GM13977 (cell line): ENCODE measurements around the gene NRXN2.

Experiments
- DNase-seq: peaks from one replicate; pipeline ENCODE4 v3.0.0; 2012; ENCODE audit warnings: low spot score
- in situ Hi-C: fragments of 300-500 bp; cut with MboI; formaldehyde crosslinking; loops from one replicate; pipeline ENCODE4 v1.12.0; 2022; ENCODE audit warnings: low sequenced_read_pairs, low pct_unique_long_range_greater_than_20kb, mixed read lengths, inconsistent platforms; ENCODE audit not compliant: unreplicated experiment
- TF ChIP-seq, protein P1 (sequence below): IDR thresholded peaks from 2 replicates; pipeline ENCODE4 v1.5.1; 2012; ENCODE audit warnings: mild to moderate bottlenecking, control low read depth; ENCODE audit not compliant: insufficient read depth; ENCODE audit errors: extremely low read depth, missing control alignments

The NRXN2 gene

DNA sequence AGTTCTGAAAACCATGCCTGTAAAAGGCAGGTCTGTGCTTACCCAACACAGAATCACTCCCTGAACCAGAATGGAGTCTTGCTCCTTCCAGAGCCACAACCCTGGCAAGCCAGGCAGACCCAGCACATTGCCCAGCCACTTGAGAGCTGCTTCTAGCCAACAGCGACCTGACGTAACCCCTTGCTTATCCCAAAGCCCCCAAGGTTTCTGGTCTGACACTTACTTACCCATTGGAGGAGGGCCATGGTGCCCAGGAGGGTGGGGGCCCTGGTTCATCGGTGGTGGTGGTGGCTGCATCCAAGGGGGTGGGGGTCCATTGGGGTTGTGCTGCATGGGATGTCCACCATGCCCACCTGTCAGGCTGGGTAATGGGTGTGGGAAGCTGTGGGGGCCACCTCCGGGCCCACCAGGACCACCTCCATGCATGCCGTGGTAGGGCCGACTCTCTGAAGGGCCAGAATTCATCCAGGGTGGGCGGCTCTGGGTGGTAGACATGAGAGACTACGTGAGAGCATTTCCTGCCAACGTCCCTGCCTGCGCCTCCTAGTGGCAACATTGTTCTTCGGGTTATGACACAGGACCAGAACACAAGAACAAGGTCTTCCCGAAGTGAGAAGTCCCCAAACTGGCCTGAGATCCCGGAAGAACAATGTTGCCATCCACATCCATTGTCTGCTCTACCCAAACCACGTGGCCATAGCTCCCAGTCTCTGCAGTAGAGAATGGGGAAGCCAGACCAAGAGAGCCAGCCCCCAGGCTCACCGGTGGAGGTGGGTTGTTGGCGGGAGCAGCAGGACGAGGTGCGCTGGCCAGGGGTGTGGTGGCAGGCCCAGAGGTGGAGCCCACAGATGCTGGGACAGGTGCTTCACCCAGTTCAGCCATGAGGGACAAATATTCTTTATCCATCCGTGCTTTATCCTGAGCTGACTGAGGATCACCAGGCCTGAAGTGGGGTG, 44.6 kb upstream of the NRXN2 start:
- DNase-seq = peak; percentile 58
- in situ Hi-C loops = no loop called here
- TF ChIP-seq, protein P1, sequence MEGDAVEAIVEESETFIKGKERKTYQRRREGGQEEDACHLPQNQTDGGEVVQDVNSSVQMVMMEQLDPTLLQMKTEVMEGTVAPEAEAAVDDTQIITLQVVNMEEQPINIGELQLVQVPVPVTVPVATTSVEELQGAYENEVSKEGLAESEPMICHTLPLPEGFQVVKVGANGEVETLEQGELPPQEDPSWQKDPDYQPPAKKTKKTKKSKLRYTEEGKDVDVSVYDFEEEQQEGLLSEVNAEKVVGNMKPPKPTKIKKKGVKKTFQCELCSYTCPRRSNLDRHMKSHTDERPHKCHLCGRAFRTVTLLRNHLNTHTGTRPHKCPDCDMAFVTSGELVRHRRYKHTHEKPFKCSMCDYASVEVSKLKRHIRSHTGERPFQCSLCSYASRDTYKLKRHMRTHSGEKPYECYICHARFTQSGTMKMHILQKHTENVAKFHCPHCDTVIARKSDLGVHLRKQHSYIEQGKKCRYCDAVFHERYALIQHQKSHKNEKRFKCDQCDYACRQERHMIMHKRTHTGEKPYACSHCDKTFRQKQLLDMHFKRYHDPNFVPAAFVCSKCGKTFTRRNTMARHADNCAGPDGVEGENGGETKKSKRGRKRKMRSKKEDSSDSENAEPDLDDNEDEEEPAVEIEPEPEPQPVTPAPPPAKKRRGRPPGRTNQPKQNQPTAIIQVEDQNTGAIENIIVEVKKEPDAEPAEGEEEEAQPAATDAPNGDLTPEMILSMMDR = peak; percentile 75

DNA sequence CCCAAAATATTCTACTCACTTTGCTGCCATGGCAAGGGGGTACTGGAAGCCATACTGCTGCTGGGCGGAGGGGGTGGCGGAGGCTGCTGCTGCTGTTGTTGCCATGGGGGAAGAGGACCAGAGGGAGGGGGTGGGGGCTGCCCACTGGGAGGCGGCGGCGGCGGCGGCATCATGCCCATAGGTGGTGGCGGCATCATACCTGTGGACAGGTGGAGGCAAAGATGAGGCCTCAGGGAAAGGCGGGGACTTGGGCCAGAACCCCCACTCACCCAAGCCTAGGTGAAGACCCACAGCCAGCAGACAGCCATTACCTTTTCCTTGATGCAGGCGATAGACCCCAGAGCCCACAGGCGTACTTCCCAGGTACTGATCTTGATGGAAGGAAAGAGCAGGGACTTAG, 43.9 kb upstream of the NRXN2 start:
- TF ChIP-seq, protein P1 = no peak
- in situ Hi-C loops = no loop called here
- no peak for DNase-seq

DNA sequence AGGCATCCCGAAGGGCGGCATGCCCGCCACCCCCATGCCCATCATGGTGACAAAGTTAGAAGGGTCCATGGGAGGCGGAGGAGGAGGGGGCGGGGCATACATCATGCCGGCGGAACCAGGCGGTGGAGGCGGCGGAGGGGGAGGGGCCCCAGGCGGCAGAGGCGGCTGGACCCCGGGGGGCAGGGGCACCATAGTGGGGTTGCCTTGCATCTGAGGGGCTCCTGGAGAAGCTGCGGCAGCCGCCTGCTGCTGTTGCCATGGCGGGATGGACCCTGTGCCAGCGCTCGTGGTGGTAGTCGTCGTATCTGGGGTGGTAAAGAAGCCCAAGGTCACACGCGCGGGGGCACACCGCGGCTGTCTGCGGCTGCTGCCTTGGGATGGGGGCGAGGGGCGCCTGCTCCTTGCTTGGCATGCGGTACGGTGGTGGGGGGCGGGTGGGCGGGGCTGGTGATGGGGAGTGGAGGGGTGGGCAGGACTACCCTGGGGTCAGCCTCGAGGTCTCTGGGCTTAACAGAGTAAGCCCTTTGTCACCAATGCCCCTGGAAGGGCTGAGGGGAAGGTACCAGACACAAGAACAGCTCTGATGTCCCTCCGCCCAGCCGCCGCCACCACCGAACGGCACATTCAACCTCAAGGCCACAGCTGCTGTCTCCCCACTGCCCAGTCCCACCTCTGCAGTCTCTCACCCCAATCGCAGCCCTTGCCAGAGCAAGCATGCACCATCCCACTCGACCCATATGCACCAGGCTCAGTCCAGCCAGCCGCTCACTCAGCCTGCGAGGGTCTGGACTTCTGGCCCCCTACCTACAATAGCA, 43.1 kb upstream of the NRXN2 start:
- TF ChIP-seq, protein P1 = no peak
- DNase-seq = no peak
- in situ Hi-C loops = no loop called here

DNA sequence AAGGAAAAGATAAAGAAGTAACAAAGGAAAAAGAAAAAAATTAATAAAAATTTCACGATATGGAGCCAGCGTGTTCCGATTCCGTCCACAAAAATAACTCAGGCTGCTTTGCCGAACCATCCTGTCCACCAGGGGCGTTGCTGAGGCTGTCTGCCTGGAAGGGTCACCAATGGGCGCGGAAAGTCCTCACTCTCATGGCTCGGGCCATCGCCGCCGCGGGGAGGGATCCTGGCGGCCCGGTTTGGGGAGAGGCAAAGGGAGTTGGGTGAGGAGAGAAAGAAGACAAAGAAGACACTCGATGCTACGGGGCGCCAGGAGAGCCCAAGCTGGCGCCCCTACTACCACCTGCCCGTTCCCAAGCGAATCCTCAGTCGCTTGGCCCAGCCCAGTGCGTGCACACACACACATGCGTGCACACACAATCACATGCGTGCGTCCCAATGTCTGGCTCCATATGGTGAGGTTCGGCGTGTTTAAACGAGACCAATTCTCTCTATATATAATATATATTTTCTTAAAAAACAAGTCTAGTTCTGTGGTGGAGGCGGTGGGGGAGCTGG, 42.4 kb upstream of the NRXN2 start:
- TF ChIP-seq, protein P1 = peak; percentile 22
- in situ Hi-C loops = no loop called here
- DNase-seq = no peak

DNA sequence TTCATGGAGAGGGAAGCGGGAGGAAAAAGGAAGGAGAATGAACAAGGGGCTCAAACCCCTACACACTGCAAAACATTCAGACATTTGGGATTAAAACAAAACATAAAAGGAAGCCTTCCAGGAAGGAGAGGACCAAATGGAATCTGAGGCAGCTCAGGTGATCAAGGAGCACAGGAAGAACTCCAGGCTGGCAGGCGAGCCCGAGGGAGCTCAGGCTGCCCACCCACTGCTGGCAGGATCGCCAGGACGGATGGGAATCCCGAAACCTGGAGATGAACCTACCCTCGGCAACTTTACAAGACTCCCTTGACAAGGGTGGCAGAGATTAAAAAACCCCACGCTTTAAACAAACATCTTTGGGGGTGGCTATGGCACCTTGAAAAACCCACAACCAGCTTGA, 41.8 kb upstream of the NRXN2 start:
- in situ Hi-C loops = no loop called here
- no peak for DNase-seq
- TF ChIP-seq, protein P1 = no peak

DNA sequence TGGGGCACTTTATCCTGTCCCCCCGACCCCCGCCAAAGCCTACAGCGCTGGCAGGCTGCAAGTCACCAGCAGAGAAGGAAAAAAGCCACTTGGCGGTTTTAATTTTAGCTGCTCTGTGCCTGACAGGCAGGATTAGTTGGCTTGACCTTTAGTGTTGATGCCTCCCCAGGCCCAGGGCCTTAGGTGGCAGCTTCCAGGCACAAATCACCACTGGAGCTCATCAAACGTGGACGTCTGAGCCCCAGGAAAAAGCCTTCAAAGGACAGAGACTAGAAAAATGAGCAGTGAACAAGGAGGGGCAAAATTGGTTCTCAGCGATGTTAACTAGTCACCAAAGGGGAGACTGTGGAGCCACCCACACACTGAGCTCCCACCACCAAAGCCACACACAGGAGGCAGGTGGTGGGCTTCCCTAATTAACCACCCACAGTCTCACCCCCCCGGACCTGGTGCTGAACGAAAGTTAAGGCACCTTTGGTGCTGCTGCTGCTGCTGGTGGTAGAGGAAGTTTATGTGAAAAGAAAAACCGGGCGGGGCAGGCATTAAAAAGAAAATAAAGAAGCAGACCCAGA, 41.1 kb upstream of the NRXN2 start:
- DNase-seq = peak; percentile 27
- in situ Hi-C loops = no loop called here
- TF ChIP-seq, protein P1 = no peak
